Upper lobe of left lung (tissue), 4 donors: Measurements from ENCODE around the gene FGA.

Experiments
- CTCF ChIP-seq, 6 experiments: fragments of 450-650 bp in 4 of 6; fragments of 200-600 bp in 2 of 6; sonication (generic) in 2 of 6; IDR thresholded peaks; one replicate each; pipeline ENCODE4 v1.5.1; 2016 to 2019; ENCODE audit warnings: antibody characterized with exemption in 6 of 6
- POLR2A ChIP-seq, 4 donors: fragments of 450-650 bp; IDR thresholded peaks; one replicate each; pipeline ENCODE4 v1.5.1; 2016 to 2017; ENCODE audit warnings: antibody characterized with exemption in 4 of 4, mild to moderate bottlenecking in 2 of 4
- POLR2AphosphoS5 ChIP-seq, 2 donors: sonication (generic); formaldehyde crosslinking; IDR thresholded peaks; one replicate each; pipeline ENCODE4 v1.5.1; 2017; ENCODE audit warnings: antibody characterized with exemption in 2 of 2

DNA sequence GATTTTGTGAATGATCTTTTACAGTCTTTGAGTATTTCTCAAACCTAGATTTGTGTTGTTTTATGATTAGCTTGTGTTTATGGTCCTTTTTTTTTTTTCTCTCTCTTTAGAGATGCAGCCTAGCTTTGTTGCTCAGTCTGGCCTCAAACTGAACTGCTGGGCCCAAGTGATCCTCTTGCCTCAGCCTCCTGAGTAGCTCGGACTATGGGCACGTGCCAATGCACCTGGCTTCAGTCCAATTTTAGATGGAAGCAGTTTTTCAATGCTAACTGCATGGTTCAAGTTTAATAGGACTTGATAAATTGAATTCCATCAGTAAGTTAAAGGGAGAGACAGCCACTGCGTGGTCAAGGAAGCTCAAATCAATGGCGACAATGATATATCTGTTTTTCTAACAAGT, 25.7 kb upstream of the FGA start:
- no peak for TF ChIP-seq POLR2A (IDR thresholded peaks at IDR 0.05)
- no peak for TF ChIP-seq CTCF (IDR thresholded peaks at IDR 0.05)
- TF ChIP-seq POLR2AphosphoS5 (IDR thresholded peaks at IDR 0.05), result no peak
